ENCODE results near the gene PTPRM.

PTPRM gene

GRCh38 chr18:7579176-7579917 lies 12.2 kb downstream of the PTPRM start:
- DNase-seq (no peak), ATAC-seq (no peak)
- Mint-ChIP-seq H3K36me3 (ENCODE audit: low read depth) (no peaks in the 10 kb centered on the region), H3K4me1 (no peaks in the 10 kb centered on the region), H3K4me3 (no peak overlapping the region), H3K27me3 (no peaks in the 10 kb centered on the region), H3K9me3 (no peaks in the 10 kb centered on the region), H3K27ac (no peak overlapping the region)

GRCh38 chr18:7579918-7580542 lies 12.9 kb downstream of the PTPRM start:
- no peak for ATAC-seq
- no peaks in the 10 kb centered on the region for H3K27me3 Mint-ChIP-seq

GRCh38 chr18:7584646-7585275 lies 17.6 kb downstream of the PTPRM start:
- DNase-seq: no peak
- Mint-ChIP-seq H3K27me3 (no peaks in the 10 kb centered on the region), H3K9me3 (no peaks in the 10 kb centered on the region), H3K27ac (no peak overlapping the region), H3K36me3 (ENCODE audit: low read depth) (no peaks in the 10 kb centered on the region), H3K4me3 (no peak overlapping the region), H3K4me1 (no peaks in the 10 kb centered on the region)
- no peak for ATAC-seq

More at GRCh38 chr18:7579918-7580542, 12.9 kb downstream of the PTPRM start:
- no peak for DNase-seq
- Mint-ChIP-seq H3K4me3 (no peak overlapping the region), H3K27ac (no peak overlapping the region), H3K36me3 (ENCODE audit: low read depth) (no peaks in the 10 kb centered on the region), H3K9me3 (no peaks in the 10 kb centered on the region), H3K4me1 (no peaks in the 10 kb centered on the region)

GRCh38 chr18:7585276-7585670 lies 18.2 kb downstream of the PTPRM start:
- no peaks in the 10 kb centered on the region for H3K36me3 Mint-ChIP-seq (ENCODE audit: low read depth)
- H3K27me3 Mint-ChIP-seq: no peaks in the 10 kb centered on the region
- H3K27ac Mint-ChIP-seq: no peak overlapping the region
- DNase-seq: no peak
- H3K4me3 Mint-ChIP-seq: no peak overlapping the region
- no peaks in the 10 kb centered on the region for H3K4me1 Mint-ChIP-seq
- peaks cover 2% of the 10 kb centered on the region for H3K9me3 Mint-ChIP-seq
- ATAC-seq: no peak

- Mint-ChIP-seq H3K9me3 (peaks cover 4% of the 10 kb centered on the region), H3K27ac (no peak overlapping the region), H3K4me3 (no peak overlapping the region), H3K36me3 (ENCODE audit: low read depth) (no peaks in the 10 kb centered on the region), H3K27me3 (no peaks in the 10 kb centered on the region), H3K4me1 (no peaks in the 10 kb centered on the region)
- DNase-seq (no peak), ATAC-seq (no peak)
These were observed 19.3 kb downstream of the PTPRM start for GRCh38 chr18:7586379-7586778.

- Mint-ChIP-seq H3K36me3 (ENCODE audit: low read depth) (no peaks in the 10 kb centered on the region), H3K27ac (no peak overlapping the region), H3K4me3 (no peak overlapping the region), H3K9me3 (peaks cover 4% of the 10 kb centered on the region), H3K4me1 (no peaks in the 10 kb centered on the region), H3K27me3 (no peaks in the 10 kb centered on the region)
- no peak for ATAC-seq
- DNase-seq: no peak
These were observed 23.9 kb downstream of the PTPRM start for GRCh38 chr18:7590826-7591560.

GRCh38 chr18:7592305-7593071 lies 25.4 kb downstream of the PTPRM start:
- DNase-seq (no peak), ATAC-seq (peak; percentile 49)
- Mint-ChIP-seq H3K27me3 (no peaks in the 10 kb centered on the region), H3K4me1 (no peaks in the 10 kb centered on the region), H3K27ac (no peak overlapping the region), H3K36me3 (ENCODE audit: low read depth) (no peaks in the 10 kb centered on the region), H3K4me3 (no peak overlapping the region), H3K9me3 (peaks cover 4% of the 10 kb centered on the region)

GRCh38 chr18:7593218-7593819 lies 26.2 kb downstream of the PTPRM start:
- Mint-ChIP-seq H3K4me1 (no peaks in the 10 kb centered on the region), H3K9me3 (peaks cover 4% of the 10 kb centered on the region), H3K27ac (no peak overlapping the region), H3K36me3 (ENCODE audit: low read depth) (no peaks in the 10 kb centered on the region), H3K27me3 (no peaks in the 10 kb centered on the region), H3K4me3 (no peak overlapping the region)
- ATAC-seq (no peak), DNase-seq (no peak)

GRCh38 chr18:7596147-7596546 lies 29.0 kb downstream of the PTPRM start:
- DNase-seq (no peak), ATAC-seq (no peak)
- Mint-ChIP-seq H3K27ac (no peak overlapping the region), H3K27me3 (no peaks in the 10 kb centered on the region), H3K9me3 (peaks cover 7% of the 10 kb centered on the region), H3K4me1 (no peaks in the 10 kb centered on the region), H3K36me3 (ENCODE audit: low read depth) (no peaks in the 10 kb centered on the region), H3K4me3 (no peak overlapping the region)

GRCh38 chr18:7597500-7597899 lies 30.4 kb downstream of the PTPRM start:
- DNase-seq (no peak), ATAC-seq (no peak)
- Mint-ChIP-seq H3K36me3 (ENCODE audit: low read depth) (no peaks in the 10 kb centered on the region), H3K4me1 (no peaks in the 10 kb centered on the region), H3K4me3 (no peak overlapping the region), H3K27ac (no peak overlapping the region), H3K27me3 (no peaks in the 10 kb centered on the region), H3K9me3 (peaks cover 7% of the 10 kb centered on the region)

- ATAC-seq: no peak
- H3K27me3 Mint-ChIP-seq: no peaks in the 10 kb centered on the region
These were observed 31.3 kb downstream of the PTPRM start for GRCh38 chr18:7598167-7599047.

GRCh38 chr18:7600036-7600435 lies 32.9 kb downstream of the PTPRM start:
- Mint-ChIP-seq H3K4me3 (no peak overlapping the region), H3K4me1 (no peaks in the 10 kb centered on the region), H3K27ac (no peak overlapping the region), H3K27me3 (no peaks in the 10 kb centered on the region), H3K36me3 (ENCODE audit: low read depth) (no peaks in the 10 kb centered on the region), H3K9me3 (peaks cover 7% of the 10 kb centered on the region)
- ATAC-seq: no peak
- DNase-seq: no peak

More at GRCh38 chr18:7598167-7599047, 31.3 kb downstream of the PTPRM start:
- H3K27ac Mint-ChIP-seq: no peak overlapping the region
- H3K4me1 Mint-ChIP-seq: no peaks in the 10 kb centered on the region
- DNase-seq: no peak
- no peak overlapping the region for H3K4me3 Mint-ChIP-seq
- H3K9me3 Mint-ChIP-seq: peaks cover 7% of the 10 kb centered on the region
- no peaks in the 10 kb centered on the region for H3K36me3 Mint-ChIP-seq (ENCODE audit: low read depth)

Data from activated naive CD8-positive, alpha-beta T cell treated with anti-CD3 and anti-CD28 coated beads, Interleukin-2, amount 50 U/mL, for 24 hours (primary cell).